H7 (cell line): ENCODE results near the gene SIRT2. TPM values are rescaled to one million over a fixed set of nuclear protein-coding genes. Genes with fewer than 3 reads are reported as not detected.

Experiments
- DNase-seq: peaks from one replicate; pipeline ENCODE4 v3.0.0; 2012
- H3K27me3 ChIP-seq: 2 replicates; pipeline ENCODE4 v1.6.0; 2011; ENCODE audit warnings: mild to moderate bottlenecking, low read length; ENCODE audit not compliant: control insufficient read depth, insufficient read depth
- H3K36me3 ChIP-seq: replicated peaks from 2 replicates; pipeline ENCODE4 v1.5.1; 2011; ENCODE audit warnings: low read length; ENCODE audit not compliant: control insufficient read depth, insufficient read depth
- H3K4me3 ChIP-seq: 2 replicates; pipeline ENCODE4 v1.5.1; 2011; ENCODE audit warnings: low read depth, mild to moderate bottlenecking, control low read depth, low read length, moderate library complexity; ENCODE audit not compliant: insufficient read depth
- total RNA-seq: library from RNA; depleted of rRNA; stranded (reverse); fragments of >200 nt; shearing (Covaris generic); gene quantifications from 2 replicates; pipeline ENCODE4 v1.2.3, GENCODE V29; 2014

Gene SIRT2
- total RNA-seq, 1 experiment from 2014 or later, result 11.6 TPM

GRCh38 chr19:38842439-38843174 is 56.8 kb downstream of the SIRT2 start:
- no peak overlapping the region for H3K4me3 ChIP-seq
- peaks cover 90% of the 10 kb centered on the region for H3K36me3 ChIP-seq
- peak; percentile 38 for DNase-seq
- H3K27me3 ChIP-seq, result no peaks in the 10 kb centered on the region

- Histone ChIP-seq H3K27me3 (no peaks in the 10 kb centered on the region), H3K4me3 (no peak overlapping the region), H3K36me3 (peaks cover 90% of the 10 kb centered on the region)
- DNase-seq, result peak; percentile 17
These were observed 57.5 kb downstream of the SIRT2 start for GRCh38 chr19:38841787-38842438.

- peak; percentile 6 for DNase-seq
- Histone ChIP-seq H3K27me3 (no peaks in the 10 kb centered on the region), H3K36me3 (peaks cover 90% of the 10 kb centered on the region), H3K4me3 (no peak overlapping the region)
These were observed 58.1 kb downstream of the SIRT2 start for GRCh38 chr19:38841180-38841766.

- DNase-seq, result peak; percentile 28
- peaks cover 87% of the 10 kb centered on the region for H3K36me3 ChIP-seq
These were observed 58.8 kb downstream of the SIRT2 start for GRCh38 chr19:38840583-38840968.

DNA sequence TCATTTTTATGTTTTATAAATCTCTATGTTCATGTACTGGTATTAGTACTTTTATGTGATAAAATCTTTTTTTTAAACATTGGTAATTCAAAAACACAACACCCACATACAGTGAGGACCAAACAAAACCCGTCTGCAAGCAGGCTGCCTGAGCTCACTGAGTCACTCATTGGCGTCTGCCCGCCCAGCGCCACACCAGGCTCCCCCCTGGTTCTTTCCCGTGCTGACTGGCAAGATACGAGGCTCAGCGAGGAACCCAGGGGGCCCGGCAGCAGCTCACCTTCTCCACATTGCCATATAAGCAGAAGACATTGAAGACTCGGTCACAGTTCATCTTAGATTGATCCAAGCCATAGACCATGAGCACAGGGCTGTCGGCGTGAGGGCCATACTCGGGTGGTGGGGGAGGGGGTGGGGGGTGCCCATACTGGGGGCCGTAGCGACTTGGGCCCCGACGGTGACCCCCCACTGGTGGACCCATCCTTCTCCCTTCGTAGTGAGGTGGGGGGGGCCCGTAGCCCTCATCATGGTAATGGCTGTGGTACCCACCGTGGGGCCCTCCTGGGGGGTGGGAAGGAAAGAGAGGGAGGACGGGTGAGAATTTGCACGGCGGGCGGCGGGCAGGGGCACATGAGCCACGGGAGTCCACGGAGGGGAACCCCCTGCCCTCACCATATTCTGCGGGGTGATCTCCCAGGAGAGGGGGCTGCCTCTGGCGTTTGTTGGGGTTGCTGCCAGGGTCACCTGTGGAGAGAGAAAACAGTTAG is 59.4 kb downstream of the SIRT2 start:
- Histone ChIP-seq H3K4me3 (no peak overlapping the region), H3K36me3 (peaks cover 83% of the 10 kb centered on the region), H3K27me3 (no peaks in the 10 kb centered on the region)
- peak; percentile 42 for DNase-seq

More at GRCh38 chr19:38840583-38840968, 58.8 kb downstream of the SIRT2 start:
- no peak overlapping the region for H3K4me3 ChIP-seq
- H3K27me3 ChIP-seq, result no peaks in the 10 kb centered on the region

DNA sequence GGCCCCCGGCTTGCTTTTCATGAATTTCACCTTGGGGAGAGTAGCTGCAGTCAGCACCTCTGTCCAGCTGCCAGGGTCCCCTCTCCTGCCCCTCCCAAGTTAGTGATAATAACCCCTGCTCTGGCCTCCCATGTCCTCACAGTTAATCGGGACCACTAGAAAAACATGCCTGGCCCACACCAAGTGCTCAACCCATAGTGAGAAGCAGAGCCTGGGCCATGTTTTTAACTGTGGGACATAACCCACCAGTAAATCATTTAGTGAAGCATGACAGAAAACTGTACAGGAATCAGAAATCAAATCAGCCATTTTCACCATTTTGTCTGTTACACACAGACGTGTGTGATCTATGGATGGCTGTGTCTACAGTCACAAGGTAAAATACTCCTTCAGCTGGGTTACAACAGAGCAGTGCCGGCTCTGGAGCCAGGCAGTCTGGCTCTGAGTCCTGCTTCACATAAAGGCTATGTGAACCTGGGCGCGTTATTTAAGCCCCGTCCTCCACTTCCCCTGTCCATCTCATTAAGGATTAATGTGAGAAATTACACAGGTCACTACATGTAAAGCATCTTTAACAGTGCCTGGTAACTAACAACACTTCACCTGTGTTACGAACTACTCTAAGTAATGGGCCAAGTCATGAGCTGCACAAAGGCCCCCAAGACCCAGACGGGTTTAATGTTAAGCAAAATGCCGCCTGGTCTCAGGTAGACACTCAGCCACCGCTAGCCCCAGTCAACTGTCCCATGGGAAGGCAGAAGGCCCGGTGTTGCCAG is 60.2 kb downstream of the SIRT2 start:
- H3K36me3 ChIP-seq, result peaks cover 76% of the 10 kb centered on the region
- no peak overlapping the region for H3K4me3 ChIP-seq
- peak; percentile 15 for DNase-seq
- H3K27me3 ChIP-seq, result no peaks in the 10 kb centered on the region

GRCh38 chr19:38838208-38838985 is 61.0 kb downstream of the SIRT2 start:
- H3K4me3 ChIP-seq, result no peak overlapping the region
- no peaks in the 10 kb centered on the region for H3K27me3 ChIP-seq
- H3K36me3 ChIP-seq, result peaks cover 68% of the 10 kb centered on the region
- DNase-seq, result peak; percentile 16

DNA sequence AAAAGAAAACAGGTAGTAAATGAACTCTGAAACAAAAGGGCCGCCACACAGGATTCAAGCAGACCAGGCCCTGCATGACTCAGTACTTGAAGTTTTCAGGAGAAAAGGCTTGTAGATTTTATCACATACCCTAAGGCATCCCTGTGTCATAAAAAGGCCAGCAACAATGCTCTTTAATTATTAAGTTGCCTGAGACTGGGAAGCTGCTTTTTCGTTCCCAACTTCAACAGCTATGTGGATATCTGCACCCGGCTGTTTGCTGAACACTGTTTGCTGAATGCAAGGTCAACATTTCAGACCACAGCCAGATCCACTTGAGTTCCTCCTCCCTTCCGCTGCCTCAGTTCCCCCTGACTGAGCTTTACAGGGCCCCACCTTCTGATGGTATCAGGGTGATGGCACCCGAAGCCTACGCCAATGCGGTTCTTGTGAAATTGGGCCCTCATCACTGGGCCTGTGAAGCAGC is 61.7 kb downstream of the SIRT2 start:
- H3K36me3 ChIP-seq, result peaks cover 61% of the 10 kb centered on the region
- peak; percentile 21 for DNase-seq
- no peaks in the 10 kb centered on the region for H3K27me3 ChIP-seq
- H3K4me3 ChIP-seq, result no peak overlapping the region

GRCh38 chr19:38836983-38837626 is 62.3 kb downstream of the SIRT2 start:
- Histone ChIP-seq H3K27me3 (no peaks in the 10 kb centered on the region), H3K36me3 (peaks cover 55% of the 10 kb centered on the region), H3K4me3 (no peak overlapping the region)
- peak; percentile 21 for DNase-seq

DNA sequence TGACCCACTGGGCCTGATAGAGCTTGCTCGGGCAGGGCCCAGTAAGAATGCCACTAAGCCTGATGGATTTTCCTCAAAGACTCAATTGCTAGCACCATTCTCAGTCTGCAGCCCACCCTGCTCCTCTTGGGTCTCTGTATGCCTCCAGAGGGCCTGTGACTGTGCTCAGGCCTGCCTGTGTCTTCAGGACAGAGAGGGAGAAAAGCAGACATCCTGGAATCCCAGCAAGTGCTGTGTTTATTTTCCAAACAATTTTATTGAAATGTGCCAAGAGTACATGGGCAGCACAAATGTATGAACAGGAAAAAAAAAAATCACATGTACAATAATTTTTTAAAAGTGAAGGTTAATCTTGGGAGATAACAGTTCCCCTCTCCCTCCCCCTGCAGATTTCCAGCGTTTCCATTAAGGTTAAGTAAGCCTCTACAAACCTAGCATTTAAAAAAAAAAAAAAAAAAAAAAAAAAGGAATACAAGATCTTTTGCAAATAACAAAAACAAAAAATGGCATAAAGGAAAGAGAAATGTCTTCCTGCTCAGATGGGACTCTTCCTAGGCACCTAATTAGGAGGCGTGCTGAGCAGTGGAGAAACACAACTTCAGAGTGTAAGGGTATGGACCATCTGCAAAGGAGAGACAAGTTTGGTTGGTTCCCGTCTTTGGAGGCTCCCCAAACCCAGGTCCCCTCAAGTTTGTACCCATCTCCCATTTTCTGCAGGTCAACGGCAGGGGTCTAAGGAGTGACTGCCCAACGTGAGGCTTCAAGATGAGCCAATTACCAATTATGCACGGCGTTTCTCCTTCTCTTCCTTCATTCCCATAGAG is 63.0 kb downstream of the SIRT2 start:
- no peak overlapping the region for H3K4me3 ChIP-seq
- peak; percentile 14 for DNase-seq
- peaks cover 51% of the 10 kb centered on the region for H3K36me3 ChIP-seq
- no peaks in the 10 kb centered on the region for H3K27me3 ChIP-seq

DNA sequence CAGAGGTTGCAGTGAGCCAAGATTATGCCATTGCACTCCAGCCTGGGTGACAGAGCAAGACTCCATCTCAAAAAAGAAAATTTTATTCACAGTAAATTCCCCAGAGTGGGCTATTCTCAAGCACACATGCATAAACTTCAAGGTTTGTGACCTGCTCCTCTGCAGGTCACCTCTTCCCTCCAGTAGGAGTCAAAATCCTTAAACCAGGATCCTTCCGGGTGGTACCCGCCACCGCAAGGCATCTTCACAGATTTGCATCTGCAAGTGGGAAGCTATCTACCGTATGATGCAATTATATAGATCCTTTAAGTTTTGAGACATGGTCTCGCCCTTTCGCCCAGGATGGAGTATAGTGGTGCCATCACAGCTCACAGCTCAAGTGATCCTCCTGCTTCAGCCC is 64.8 kb downstream of the SIRT2 start:
- no peaks in the 10 kb centered on the region for H3K27me3 ChIP-seq
- H3K36me3 ChIP-seq, result peaks cover 41% of the 10 kb centered on the region
- H3K4me3 ChIP-seq, result no peak overlapping the region
- DNase-seq, result peak; percentile 24

DNA sequence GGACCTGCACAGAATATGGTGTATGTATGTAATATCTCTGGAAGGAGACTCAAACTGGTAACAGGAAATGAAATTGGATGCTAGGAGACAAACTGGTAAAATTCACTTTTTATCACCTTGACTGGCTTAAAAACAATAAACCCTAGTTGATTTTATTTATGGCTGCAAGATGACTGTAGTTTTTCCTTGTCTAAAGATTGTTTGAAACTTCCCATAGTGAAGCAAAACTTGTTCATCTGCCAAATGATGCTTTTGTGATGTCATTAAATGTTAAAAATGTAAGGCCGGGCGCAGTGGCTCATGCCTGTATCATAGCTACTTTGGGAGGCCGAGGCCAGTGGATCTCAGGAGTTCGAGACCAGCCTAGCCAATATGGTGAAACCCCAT is 65.3 kb downstream of the SIRT2 start:
- Histone ChIP-seq H3K4me3 (no peak overlapping the region), H3K36me3 (peaks cover 36% of the 10 kb centered on the region), H3K27me3 (no peaks in the 10 kb centered on the region)
- DNase-seq, result no peak
